ENCODE measurements around the gene DNAJB9. TPM values are rescaled to one million over a fixed set of nuclear protein-coding genes. Genes with fewer than 3 reads are reported as not detected.

Gene DNAJB9
- total and polyA plus RNA-seq, 9 of the 15 experiments (the other 6 are each of a cell fraction or from before 2014, with no cell fraction given), result 4.3 to 34.2 (median 9.6) TPM

- TF ChIP-seq, protein P1, sequence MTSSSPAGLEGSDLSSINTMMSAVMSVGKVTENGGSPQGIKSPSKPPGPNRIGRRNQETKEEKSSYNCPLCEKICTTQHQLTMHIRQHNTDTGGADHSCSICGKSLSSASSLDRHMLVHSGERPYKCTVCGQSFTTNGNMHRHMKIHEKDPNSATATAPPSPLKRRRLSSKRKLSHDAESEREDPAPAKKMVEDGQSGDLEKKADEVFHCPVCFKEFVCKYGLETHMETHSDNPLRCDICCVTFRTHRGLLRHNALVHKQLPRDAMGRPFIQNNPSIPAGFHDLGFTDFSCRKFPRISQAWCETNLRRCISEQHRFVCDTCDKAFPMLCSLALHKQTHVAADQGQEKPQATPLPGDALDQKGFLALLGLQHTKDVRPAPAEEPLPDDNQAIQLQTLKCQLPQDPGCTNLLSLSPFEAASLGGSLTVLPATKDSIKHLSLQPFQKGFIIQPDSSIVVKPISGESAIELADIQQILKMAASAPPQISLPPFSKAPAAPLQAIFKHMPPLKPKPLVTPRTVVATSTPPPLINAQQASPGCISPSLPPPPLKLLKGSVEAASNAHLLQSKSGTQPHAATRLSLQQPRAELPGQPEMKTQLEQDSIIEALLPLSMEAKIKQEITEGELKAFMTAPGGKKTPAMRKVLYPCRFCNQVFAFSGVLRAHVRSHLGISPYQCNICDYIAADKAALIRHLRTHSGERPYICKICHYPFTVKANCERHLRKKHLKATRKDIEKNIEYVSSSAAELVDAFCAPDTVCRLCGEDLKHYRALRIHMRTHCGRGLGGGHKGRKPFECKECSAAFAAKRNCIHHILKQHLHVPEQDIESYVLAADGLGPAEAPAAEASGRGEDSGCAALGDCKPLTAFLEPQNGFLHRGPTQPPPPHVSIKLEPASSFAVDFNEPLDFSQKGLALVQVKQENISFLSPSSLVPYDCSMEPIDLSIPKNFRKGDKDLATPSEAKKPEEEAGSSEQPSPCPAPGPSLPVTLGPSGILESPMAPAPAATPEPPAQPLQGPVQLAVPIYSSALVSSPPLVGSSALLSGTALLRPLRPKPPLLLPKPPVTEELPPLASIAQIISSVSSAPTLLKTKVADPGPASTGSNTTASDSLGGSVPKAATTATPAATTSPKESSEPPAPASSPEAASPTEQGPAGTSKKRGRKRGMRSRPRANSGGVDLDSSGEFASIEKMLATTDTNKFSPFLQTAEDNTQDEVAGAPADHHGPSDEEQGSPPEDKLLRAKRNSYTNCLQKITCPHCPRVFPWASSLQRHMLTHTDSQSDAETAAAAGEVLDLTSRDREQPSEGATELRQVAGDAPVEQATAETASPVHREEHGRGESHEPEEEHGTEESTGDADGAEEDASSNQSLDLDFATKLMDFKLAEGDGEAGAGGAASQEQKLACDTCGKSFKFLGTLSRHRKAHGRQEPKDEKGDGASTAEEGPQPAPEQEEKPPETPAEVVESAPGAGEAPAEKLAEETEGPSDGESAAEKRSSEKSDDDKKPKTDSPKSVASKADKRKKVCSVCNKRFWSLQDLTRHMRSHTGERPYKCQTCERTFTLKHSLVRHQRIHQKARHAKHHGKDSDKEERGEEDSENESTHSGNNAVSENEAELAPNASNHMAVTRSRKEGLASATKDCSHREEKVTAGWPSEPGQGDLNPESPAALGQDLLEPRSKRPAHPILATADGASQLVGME (CRISPR knock-in tag; IDR thresholded peaks at IDR 0.05), result peak; percentile 86; the same call in 1 of the 2 replicates
- peak; percentile 67 for TF ChIP-seq ARID1B (IDR thresholded peaks at IDR 0.05)
- peak; percentile 64; the same call in 1 of the 2 replicates for TF ChIP-seq ZNF12 (CRISPR knock-in tag; IDR thresholded peaks at IDR 0.05)
- TF ChIP-seq BCL6 (CRISPR knock-in tag; IDR thresholded peaks at IDR 0.05), result no peak
- TF ChIP-seq SMARCA4 (IDR thresholded peaks at IDR 0.05), result peak; percentile 76
- TF ChIP-seq JUNB (CRISPR knock-in tag; conservative IDR thresholded peaks at IDR 0.05), result peak; percentile 60; the same call in 1 of the 2 replicates
- TF ChIP-seq ZNF224 (CRISPR knock-in tag; IDR thresholded peaks at IDR 0.05), result peak; percentile 23; the same call in 1 of the 2 replicates
- TF ChIP-seq ZNF445 (CRISPR knock-in tag; IDR thresholded peaks at IDR 0.05; ENCODE audit: low read depth), result 0 out of 2 replicates have a peak, but pooled peaks have one; percentile 61
- TF ChIP-seq BACH1 (tag; IDR thresholded peaks at IDR 0.05), result 0 out of 2 replicates have a peak, but pooled peaks have one; percentile 65
- TF ChIP-seq MAFF (IDR thresholded peaks at IDR 0.05; ENCODE audit: low read length), result no peak
- TF ChIP-seq KAT2B (IDR thresholded peaks at IDR 0.05; ENCODE audit: low read depth, low read length), result no peak
- no peak for TF ChIP-seq ETV6 (IDR thresholded peaks at IDR 0.05; ENCODE audit: borderline replicate concordance in 1 of 2, low read depth in 2 of 2, low read length in 1 of 2)
- TF ChIP-seq ETV6 (CRISPR knock-in tag; IDR thresholded peaks at IDR 0.05; ENCODE audit: borderline replicate concordance), result no peak; the same call in 1 of the 2 replicates
- peak; percentile 43; the same call in 1 of the 2 replicates for TF ChIP-seq CEBPB (tag; IDR thresholded peaks at IDR 0.05)
- TF ChIP-seq ZNF511 (CRISPR knock-in tag; IDR thresholded peaks at IDR 0.05), result no peak; the same call in 1 of the 2 replicates
- no peak for TF ChIP-seq ZNF280A (IDR thresholded peaks at IDR 0.05; ENCODE audit: low read depth, partially characterized antibody)
- no peak for TF ChIP-seq MYC (IDR thresholded peaks at IDR 0.05; ENCODE audit: low read depth, low read length)
- peak; percentile 54; the same call in 1 of the 2 replicates for TF ChIP-seq MYC (CRISPR knock-in tag; IDR thresholded peaks at IDR 0.05; ENCODE audit: borderline replicate concordance, low read depth)
- TF ChIP-seq, protein P2, sequence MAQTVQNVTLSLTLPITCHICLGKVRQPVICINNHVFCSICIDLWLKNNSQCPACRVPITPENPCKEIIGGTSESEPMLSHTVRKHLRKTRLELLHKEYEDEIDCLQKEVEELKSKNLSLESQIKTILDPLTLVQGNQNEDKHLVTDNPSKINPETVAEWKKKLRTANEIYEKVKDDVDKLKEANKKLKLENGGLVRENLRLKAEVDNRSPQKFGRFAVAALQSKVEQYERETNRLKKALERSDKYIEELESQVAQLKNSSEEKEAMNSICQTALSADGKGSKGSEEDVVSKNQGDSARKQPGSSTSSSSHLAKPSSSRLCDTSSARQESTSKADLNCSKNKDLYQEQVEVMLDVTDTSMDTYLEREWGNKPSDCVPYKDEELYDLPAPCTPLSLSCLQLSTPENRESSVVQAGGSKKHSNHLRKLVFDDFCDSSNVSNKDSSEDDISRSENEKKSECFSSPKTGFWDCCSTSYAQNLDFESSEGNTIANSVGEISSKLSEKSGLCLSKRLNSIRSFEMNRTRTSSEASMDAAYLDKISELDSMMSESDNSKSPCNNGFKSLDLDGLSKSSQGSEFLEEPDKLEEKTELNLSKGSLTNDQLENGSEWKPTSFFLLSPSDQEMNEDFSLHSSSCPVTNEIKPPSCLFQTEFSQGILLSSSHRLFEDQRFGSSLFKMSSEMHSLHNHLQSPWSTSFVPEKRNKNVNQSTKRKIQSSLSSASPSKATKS (CRISPR knock-in tag; IDR thresholded peaks at IDR 0.05), result no peak
These were observed 44.2 kb upstream of the DNAJB9 start (continued) for GRCh38 chr7:108525327-108525984.

Data from K562 (cell line).